NCI-H1105 (cell line): ENCODE measurements around the gene GPR137.

Experiments
- DNase-seq: peaks from one replicate; lab custom pipeline; 2025; lab: John Stamatoyannopoulos, UW

The GPR137 gene

GRCh38 chr11:64263947-64264317 is 21.7 kb upstream of the GPR137 start:
- no peak for DNase-seq

DNA sequence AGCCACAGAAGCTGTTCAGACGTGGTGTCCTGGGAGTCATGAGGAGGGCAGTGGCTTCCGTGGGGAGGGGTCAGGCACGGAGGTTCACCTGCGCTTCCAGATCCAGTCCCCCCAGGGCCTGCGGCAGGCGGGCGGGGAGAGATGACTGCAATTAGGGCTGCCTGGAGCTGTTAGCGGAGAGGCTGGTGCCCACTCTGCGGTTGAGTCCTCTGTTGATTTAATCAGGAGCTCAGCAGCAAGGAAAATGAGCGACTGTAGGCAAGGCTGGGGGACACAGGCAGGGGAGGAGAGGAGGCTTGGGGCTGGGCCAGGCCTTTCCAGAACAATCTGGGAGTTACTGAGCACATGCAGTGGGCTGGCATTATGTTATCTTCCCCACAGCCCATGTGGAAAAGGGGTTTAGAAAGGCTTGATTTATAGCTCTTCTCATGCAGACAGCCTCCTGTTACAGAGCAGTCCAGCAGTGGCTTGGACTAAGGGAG is 21.2 kb upstream of the GPR137 start:
- no peak for DNase-seq

DNA sequence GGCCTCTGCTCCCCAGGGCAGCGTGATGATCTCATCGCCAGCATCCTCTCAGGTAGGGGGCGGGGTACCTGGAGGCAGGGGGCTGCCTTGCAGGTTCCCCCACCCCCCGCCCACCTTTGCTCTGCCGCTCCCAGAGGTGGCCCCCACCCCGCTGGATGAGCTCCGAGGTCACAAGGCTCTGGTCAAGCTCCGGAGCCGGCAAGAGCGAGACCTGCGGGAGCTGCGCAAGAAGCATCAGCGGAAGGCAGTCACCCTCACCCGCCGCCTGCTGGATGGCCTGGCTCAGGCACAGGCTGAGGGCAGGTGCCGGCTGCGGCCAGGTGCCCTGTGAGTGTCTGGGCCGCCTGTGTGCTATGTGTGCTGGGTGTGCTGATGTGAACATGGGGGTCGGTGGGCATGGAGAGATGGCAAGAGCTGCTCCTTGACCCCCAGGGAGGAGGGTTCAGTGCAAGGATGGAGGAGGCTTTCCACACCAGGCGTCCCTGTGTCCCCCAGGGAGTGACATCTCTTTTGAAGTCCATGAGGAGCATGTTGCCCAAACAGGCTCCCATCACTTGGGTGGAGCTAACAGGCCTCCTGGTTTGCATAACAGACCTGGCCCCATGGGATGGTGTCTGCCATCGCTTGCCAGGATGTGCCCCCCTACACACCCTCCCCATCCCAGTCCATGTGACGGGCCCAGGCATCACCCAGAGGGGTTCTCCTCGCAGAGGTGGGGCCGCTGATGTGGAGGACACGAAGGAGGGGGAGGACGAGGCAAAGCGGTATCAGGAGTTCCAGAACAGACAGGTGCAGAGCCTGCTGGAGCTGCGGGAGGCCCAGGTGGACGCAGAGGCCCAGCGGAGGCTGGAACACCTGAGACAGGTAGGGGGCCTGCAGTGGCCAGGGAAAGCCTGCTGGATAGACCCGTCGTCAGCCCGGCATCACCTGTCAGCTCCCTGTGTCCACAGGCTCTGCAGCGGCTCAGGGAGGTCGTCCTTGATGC is 20.2 kb upstream of the GPR137 start:
- no peak for DNase-seq

GRCh38 chr11:64266339-64266738 is 19.3 kb upstream of the GPR137 start:
- no peak for DNase-seq

GRCh38 chr11:64267207-64267945 is 18.3 kb upstream of the GPR137 start:
- DNase-seq: no peak

DNA sequence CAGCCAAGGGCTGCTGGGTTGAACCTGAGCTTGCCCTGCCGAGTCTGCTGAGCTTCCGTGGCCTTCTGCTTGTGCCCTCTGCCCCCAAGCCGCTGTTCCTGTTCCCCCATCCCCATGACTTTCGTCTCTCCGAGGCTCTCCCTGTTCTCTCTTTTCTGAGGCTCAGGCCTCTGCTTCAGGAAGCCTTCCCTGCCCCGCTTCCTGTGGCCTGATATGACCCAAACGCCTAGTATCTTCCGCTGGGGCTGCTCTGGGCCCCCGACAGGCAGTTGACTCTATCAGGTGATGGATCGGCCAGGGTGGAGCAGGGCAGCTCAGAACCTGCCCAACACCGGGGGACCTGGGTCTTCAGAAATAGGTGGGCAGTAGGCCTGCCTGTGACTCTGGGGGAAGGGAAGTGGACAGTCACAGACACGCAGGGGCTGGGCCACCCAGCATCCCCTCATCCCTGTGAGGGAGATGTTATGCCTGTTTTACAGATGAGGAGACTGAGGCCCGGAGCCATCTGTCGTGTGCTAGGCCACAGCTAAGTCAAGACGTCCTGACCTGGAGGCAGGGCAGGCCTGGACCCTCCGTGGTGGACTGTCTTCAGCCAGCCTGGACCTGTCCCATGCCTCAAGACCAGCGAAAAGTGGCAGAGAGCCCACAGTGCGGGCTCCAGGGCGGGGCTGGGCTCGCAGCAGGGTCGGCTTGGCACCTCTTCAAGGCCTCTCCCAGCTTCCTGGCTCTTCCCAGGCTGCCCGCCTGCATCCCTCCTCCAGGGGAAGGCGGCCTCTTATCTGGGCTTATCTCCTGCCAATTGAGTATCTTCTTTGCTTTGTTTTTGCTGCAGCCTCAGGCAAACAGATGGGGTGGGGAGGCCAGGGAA is 17.4 kb upstream of the GPR137 start:
- DNase-seq: peak; percentile 9

- DNase-seq: no peak
Observed at GRCh38 chr11:64268893-64269539, 16.6 kb upstream of the GPR137 start.

- DNase-seq: peak; percentile 99
Observed at GRCh38 chr11:64269540-64270220, 16.0 kb upstream of the GPR137 start.

DNA sequence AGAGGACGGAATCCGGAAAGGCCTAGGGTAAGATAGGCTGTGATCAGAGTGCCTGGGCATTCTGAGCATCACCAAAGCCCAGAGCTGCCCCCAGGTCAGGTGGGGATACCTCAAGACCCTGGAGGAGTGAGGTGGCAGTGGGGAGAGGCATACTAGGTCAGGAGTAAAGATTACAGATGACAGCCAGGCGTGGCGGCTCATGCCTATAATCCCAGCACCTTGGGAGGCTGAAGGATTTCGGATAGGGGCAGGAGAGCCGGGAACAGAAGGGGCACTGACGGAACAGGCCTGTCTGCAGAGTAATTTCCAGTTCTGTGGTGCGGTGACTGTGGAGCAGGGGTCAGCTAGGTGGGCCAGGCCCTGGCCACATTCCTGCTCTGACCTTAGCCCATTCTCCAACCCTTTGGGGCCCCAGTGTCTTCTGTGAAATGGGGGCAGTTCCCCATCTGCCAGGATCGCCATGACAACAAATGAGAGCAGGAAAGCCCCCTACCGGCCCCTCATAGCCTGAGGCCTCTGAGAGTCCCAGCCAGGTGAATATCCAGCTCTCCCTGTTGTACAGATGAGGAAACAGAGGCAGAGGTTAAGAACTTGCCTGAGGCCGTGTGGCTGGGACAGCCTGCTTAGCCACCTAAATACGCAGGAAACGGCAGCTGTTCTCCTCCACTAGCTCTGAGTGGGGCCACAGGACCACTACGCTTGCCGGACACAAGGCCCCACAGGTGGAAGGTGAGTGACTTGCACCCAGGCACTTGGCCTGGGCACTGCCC is 10.4 kb upstream of the GPR137 start:
- no peak for DNase-seq

DNA sequence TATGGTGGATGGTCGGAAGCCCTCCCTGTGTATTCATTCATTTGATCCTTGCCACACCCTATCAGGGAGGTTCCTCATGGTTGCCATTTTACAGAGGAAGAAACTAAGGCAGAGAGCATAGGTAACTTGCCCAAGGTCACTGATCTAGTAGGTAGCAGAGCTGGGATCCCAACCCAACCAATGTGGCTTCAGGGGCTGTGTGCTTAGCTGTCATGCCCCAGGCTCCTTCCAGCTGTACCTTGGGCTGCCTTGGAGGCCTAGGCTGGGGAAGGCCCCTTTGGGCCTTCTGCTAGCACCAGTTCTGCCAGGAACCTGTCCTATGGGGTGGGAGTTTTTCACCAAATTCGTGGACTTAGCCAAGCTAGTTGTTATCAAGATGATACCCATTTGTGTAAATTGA is 9.8 kb upstream of the GPR137 start:
- no peak for DNase-seq

GRCh38 chr11:64276653-64277431 is 8.8 kb upstream of the GPR137 start:
- no peak for DNase-seq

DNA sequence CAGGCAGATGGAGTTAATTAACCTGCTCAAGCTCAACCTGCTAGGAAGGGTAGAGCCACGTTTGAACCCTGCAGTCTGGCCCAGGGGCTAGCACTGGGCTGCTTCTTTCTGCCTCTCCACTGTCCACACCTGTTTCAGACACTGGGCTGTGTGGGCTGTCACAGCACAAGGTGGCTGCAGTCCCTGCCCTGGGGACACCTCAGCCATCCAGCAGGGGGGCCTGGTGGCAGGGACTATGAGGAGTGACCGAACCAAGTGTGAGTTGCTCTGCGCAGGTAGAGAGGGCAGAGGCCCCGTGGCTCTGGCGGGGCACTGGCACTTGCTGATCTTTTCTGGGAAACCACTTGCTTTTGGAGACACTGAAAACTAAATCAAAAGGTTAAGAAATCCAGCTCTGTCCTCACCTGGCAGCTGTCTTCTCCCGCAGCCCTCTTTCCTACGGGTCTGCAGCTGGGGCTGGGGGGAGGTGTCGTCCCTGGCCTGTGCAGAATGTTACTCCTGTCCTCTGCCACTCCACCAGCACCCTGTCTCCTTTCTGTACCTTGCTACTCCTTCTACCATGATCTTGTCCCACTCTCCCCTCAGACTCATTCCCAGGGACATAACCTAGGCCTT is 7.0 kb upstream of the GPR137 start:
- no peak for DNase-seq

DNA sequence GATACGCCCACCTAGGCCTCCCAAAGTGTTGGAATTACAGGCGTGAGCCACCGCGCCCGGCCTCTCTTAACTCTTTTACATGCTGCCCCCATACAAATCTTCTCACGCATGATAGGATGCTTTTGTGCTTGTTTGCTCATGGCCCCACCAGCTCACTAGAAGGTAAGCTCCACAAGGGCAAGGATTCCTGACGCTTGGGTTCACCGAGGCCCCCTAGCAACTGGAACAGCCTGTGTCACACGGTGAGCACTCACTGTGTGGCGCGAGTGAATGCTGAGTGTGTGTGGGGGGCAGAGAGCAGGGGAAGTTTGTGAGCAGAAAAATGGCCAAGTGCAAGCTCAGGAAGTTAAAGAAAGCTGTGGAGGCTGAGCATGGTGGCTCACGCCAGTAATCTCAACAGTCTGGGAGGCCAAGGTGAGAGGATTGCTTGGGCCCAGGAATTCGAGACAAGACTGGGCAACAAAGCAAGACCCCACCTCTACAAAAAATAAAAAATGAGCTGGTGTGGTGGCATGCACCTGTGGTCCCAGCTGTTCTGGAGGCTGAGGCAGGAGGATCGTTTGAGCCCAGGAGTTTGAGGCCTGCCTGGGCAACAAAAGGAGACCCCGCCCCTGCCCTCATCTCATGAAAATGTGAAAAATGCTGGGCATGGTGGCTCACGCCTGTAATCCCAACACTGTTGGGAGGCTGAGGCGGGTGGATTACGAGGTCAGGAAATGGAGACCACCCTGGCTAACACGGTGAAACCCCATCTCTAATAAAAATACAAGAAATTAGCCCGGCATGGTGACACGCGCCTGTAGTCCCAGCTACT is 3.5 kb upstream of the GPR137 start:
- no peak for DNase-seq

DNA sequence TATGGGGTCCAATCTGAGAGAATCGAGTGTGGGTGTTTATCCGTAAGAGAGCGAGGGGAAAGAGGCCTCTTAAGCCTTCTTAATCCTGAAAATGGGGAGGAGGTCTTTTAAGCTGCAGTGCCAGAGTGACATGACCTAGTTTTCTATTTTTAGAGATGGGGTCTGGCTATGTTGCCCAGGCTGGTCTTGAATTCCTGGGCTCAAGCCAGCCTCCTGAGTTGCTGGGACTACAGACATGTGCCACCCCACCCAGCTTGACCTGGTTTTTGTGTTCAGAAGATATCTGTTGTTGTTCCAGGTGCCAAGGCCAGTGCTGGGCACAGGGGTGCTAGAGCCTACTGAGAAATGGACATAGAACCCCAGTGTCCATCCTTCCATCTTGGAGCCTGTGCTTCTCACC is 2.6 kb upstream of the GPR137 start:
- no peak for DNase-seq

DNA sequence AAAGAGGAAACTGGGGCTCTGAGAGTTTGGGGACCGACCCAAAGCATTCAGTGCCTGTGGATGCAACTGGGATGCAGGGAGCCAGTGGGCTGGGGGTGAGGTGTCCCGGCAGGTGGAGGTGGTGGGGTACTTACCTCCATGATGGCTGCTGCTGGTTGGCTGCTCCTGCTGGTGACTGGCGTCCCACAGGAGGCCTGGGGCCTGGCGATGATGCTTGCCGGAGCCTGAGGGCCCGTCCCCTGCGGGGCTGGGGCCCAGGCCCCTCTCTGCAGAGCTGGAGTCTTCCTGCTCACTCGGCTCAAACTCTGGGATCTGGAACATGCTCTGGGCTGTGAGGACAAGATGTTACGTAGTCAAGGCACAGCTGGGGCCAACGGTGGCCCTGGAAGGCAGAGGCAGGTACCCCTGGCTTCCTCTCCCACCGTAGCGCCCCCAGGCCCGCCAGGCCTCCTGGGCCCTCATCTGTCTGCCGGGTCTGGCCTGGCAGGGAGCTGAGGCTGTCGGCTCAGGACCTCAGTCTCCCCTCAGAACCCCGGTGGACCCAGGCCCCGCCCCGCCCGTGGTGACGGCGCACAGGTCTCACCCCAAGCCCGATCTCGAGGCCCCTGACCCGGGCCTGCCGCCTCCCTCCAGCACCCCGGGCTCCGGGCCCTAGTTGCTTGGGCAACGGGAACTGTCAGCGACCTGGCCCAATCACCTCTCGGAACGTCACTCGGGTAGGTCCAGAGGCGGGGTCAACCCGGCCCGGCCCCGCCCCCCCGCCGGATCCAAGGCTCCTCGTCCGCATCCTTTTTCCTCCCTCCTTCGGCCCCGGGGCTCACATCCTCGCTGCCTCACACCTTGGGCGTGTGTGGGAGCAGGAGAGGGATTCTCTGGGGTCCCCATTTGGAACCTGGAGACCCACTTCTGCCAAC is 1.3 kb upstream of the GPR137 start, which contains the start of gene BAD:
TSS of gene BAD (minus strand) at position 618 of the 914 bp plus-strand sequence. CDS start at position 321, 297 bp downstream.
- peak; percentile 94 for DNase-seq

- DNase-seq: peak; percentile 24
Observed at GRCh38 chr11:64285885-64286800, 495 bp downstream of the GPR137 start.
